GM10248 (cell line): Measurements from ENCODE around the gene DDI1.

ENCODE experiments used
- CTCF ChIA-PET: fragments of 300-600 bp; sonication (Branson Sonifier 250); formaldehyde crosslinking; extraction: SDS; loops from one replicate; lab custom pipeline; 2021; ENCODE audit warnings: antibody characterized with exemption; lab: Yijun Ruan, JAX
- POLR2A ChIA-PET: fragments of 350-650 bp; sonication (Branson Sonifier 250); formaldehyde crosslinking; extraction: SDS; loops from one replicate; lab custom pipeline; 2020; ENCODE audit warnings: antibody characterized with exemption; lab: Yijun Ruan, JAX
- DNase-seq: peaks from one replicate; pipeline ENCODE4 v3.0.0; 2012; ENCODE audit errors: extremely low spot score
- CTCF ChIP-seq: IDR thresholded peaks from 2 replicates; pipeline ENCODE4 v1.5.1; 2012; ENCODE audit warnings: mild to moderate bottlenecking, low read depth; ENCODE audit errors: extremely low read depth, missing control alignments, control extremely low read depth

Gene DDI1

DNA sequence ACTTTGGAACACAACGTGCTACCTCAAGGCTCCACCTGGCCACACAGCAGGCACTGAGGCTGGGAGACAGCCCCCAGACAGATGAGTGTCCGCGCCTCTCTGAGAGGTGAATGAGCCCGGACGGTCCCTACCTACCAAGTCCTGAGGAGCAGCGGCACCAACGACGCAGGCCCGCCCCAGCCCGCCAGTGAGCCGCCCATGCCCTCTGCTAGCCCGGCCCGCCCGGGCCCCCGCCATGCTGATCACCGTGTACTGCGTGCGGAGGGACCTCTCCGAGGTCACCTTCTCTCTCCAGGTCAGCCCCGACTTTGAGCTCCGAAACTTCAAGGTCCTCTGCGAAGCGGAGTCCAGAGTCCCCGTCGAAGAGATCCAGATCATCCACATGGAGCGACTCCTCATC, at the start of gene DDI1:
TSS of gene DDI1 (plus strand) at position 53 of the 400 bp plus-strand sequence. CDS start at position 236, 183 bp downstream.
- peak; percentile 16 for DNase-seq
- POLR2A ChIA-PET: no interaction called here
- CTCF ChIA-PET: no interaction called here
- no peak for TF ChIP-seq CTCF

DNA sequence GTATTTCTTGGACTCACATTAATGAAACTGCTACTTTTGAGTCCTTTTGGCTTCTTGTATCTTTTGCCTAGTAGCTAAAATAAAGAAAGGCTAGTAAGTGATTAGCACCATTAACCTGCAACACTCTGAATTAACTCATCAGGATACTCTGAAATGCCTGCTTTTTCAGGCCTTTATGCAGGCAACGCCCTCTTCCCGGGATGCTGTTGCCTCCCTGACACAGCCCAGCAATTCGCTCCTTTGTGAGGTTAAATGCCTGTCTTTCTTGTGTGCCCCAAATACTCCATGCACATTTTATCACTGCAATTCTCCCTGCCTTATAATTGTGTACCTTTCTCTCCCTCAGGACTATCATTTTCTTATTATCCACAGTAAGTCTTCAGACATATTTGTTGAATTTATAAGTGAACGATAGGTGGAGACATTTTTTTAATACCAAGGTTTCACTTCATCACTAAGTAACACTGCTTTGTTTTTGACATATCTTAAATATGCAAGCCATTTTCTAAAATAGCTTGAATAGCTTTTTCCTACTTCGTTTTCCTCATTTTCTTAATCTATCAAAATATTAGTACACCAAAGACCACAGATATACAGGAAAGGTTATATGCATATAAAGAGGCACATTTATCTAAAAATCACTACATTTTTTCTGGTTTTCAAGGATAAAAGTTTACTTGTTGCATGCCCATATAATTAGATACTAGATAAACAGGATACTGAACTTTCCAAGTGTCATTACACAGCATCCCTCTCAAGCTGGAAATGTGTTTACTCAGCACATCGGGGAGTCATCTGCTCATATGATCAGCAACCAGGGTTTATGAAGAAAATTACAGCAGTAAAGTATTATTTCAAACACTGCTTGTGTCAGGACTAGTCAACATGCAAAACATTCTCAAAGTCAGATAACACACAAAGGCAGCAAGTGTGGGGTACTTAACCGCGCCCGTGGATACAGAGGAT, 48.5 kb upstream of the DDI1 start:
- POLR2A ChIA-PET: no interaction called here
- CTCF ChIA-PET: interaction anchor here (0.9 to 2.1 kb wide), 5 partner anchors 8 to 65 kb away, joined by 3 to 8 read pairs (median 3); no protein-coding TSS in a partner anchor

GRCh38 chr11:103988595-103988969, 47.9 kb upstream of the DDI1 start:
- DNase-seq: no peak
- no peak for TF ChIP-seq CTCF
- CTCF ChIA-PET: interaction anchor here (2.1 kb wide), 1 partner anchor 9 kb away, joined by 8 read pairs; no protein-coding TSS in a partner anchor
- POLR2A ChIA-PET: no interaction called here

More for the DNA sequence above, 48.5 kb upstream of the DDI1 start:
- no peak for DNase-seq
- TF ChIP-seq CTCF: peak; percentile 5

DNA sequence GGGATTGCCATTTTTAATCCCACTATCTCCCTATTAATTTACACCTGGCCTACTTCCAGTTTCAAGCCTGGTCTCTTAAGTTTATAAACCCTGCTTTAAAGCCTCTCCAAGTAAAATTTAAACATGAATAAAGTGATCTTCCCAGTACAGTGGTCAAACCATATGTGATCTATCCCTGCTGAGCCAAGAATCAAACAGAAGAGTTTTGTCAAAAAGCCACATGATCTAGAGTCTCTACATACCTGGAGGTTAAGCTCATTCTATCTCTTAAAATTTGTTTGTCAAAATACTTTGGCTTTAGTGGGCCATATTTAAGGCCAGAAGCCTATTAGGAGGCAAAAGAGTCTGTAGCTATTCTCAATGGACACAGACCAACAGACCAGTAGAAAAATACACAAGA, 42.9 kb upstream of the DDI1 start:
- no peak for TF ChIP-seq CTCF
- CTCF ChIA-PET: interaction anchor here (1.0 to 1.1 kb wide), 2 partner anchors 15 to 18 kb away, joined by 3 read pairs; no protein-coding TSS in a partner anchor
- POLR2A ChIA-PET: no interaction called here
- DNase-seq: no peak

DNA sequence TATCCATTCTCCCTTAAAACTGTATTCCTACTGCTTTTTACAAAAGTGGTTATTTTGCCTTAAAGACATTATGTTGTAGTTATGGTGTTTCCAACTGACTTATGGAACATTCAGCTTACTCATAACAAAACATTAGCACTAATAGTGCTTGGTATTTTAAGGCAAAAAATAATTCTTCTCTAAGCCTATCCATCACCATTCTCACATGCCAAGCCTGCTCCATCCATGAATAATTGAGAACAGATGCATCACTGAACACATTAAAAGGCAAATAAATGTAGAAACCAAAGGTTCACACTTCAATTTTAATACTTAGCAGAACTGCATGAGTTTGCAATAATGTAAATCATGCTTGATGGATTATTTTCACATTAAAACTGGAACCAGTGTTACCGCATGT, 42.3 kb upstream of the DDI1 start:
- no peak for DNase-seq
- CTCF ChIA-PET: no interaction called here
- TF ChIP-seq CTCF: no peak
- POLR2A ChIA-PET: no interaction called here

- TF ChIP-seq CTCF: no peak
- CTCF ChIA-PET: no interaction called here
These were observed 41.9 kb upstream of the DDI1 start for GRCh38 chr11:103994518-103994917.

More at GRCh38 chr11:103994518-103994917, 41.9 kb upstream of the DDI1 start:
- DNase-seq: no peak
- POLR2A ChIA-PET: no interaction called here
